RWPE2 (cell line): Measurements from ENCODE around the gene RDH16.

Source experiments
- ATAC-seq: fragments of 200-7000 bp; cut with Tn5 transposase; 3 replicates; pipeline ENCODE4 v1.9.1; 2021; ENCODE audit warnings: low read depth
- DNase-seq: peaks from one replicate; pipeline ENCODE4 v3.0.0-alpha.2; 2020; ENCODE audit warnings: low spot score
- H3K27ac ChIP-seq: fragments of 450-650 bp; 2 replicates; pipeline ENCODE4 v1.5.1; 2017; ENCODE audit warnings: mild to moderate bottlenecking; ENCODE audit not compliant: poor library complexity, severe bottlenecking
- H3K27me3 ChIP-seq: fragments of 250-450 bp; sonication (Bioruptor Pico); 2 replicates; pipeline ENCODE4 v1.5.1; 2021; ENCODE audit warnings: mild to moderate bottlenecking, moderate library complexity; ENCODE audit not compliant: insufficient read depth, poor library complexity, severe bottlenecking
- H3K36me3 ChIP-seq: fragments of 250-450 bp; sonication (Bioruptor Pico); 2 replicates; pipeline ENCODE4 v1.5.1; 2020; ENCODE audit warnings: low read depth, mild to moderate bottlenecking, moderate library complexity
- H3K4me1 ChIP-seq: fragments of 250-450 bp; sonication (Bioruptor Pico); 2 replicates; pipeline ENCODE4 v1.5.1; 2021; ENCODE audit warnings: mild to moderate bottlenecking, moderate library complexity; ENCODE audit not compliant: insufficient read depth, poor library complexity, severe bottlenecking
- H3K4me3 ChIP-seq: fragments of 250-450 bp; sonication (Bioruptor Pico); 2 replicates; pipeline ENCODE4 v1.5.1; 2021; ENCODE audit warnings: mild to moderate bottlenecking, moderate library complexity; ENCODE audit not compliant: severe bottlenecking
- H3K9me3 ChIP-seq: fragments of 250-450 bp; sonication (Bioruptor Pico); 2 replicates; pipeline ENCODE4 v1.5.1; 2021; ENCODE audit warnings: mild to moderate bottlenecking, moderate library complexity; ENCODE audit not compliant: severe bottlenecking
- CTCF ChIP-seq: fragments of 450-650 bp; IDR thresholded peaks from one replicate; pipeline ENCODE4 v1.5.1; 2017; ENCODE audit warnings: mild to moderate bottlenecking, moderate library complexity; ENCODE audit not compliant: poor library complexity, severe bottlenecking

Gene RDH16

GRCh38 chr12:56935752-56936151, 21.7 kb downstream of the RDH16 start:
- no peaks in the 10 kb centered on the region for H3K9me3 ChIP-seq

GRCh38 chr12:56935157-56935556, 22.3 kb downstream of the RDH16 start:
- Histone ChIP-seq H3K27ac (no peak overlapping the region), H3K9me3 (no peaks in the 10 kb centered on the region), H3K27me3 (no peaks in the 10 kb centered on the region), H3K4me1 (peaks cover 14% of the 10 kb centered on the region), H3K4me3 (no peak overlapping the region), H3K36me3 (no peaks in the 10 kb centered on the region)
- no peak for DNase-seq
- no peak for TF ChIP-seq CTCF
- ATAC-seq, result no peak

More at GRCh38 chr12:56935752-56936151, 21.7 kb downstream of the RDH16 start:
- no peaks in the 10 kb centered on the region for H3K27me3 ChIP-seq
- H3K4me1 ChIP-seq, result peaks cover 14% of the 10 kb centered on the region
- no peak overlapping the region for H3K27ac ChIP-seq
- no peak for TF ChIP-seq CTCF
- DNase-seq (no peak), ATAC-seq (no peak; the same call in 2 of the 3 replicates)
- no peaks in the 10 kb centered on the region for H3K36me3 ChIP-seq
- H3K4me3 ChIP-seq, result no peak overlapping the region

GRCh38 chr12:56933826-56934625, 23.4 kb downstream of the RDH16 start, which contains the start of gene SDR9C7:
TSS of gene SDR9C7 (minus strand) at chr12:56934408. CDS start at chr12:56934261, 147 bp downstream.
- DNase-seq (no peak), ATAC-seq (no peak)
- H3K9me3 ChIP-seq, result no peaks in the 10 kb centered on the region
- no peak within 1 kb of the TSS for H3K27ac ChIP-seq
- no peaks in the 10 kb centered on the region for H3K27me3 ChIP-seq
- H3K36me3 ChIP-seq, result no peaks in the 10 kb centered on the region
- peaks cover 14% of the 10 kb centered on the region for H3K4me1 ChIP-seq
- no peak for TF ChIP-seq CTCF
- no peak within 1 kb of the TSS for H3K4me3 ChIP-seq

- Histone ChIP-seq H3K9me3 (no peaks in the 10 kb centered on the region), H3K4me3 (no peak overlapping the region), H3K27me3 (no peaks in the 10 kb centered on the region), H3K36me3 (no peaks in the 10 kb centered on the region), H3K4me1 (peaks cover 14% of the 10 kb centered on the region), H3K27ac (no peak overlapping the region)
- no peak for TF ChIP-seq CTCF
- DNase-seq (no peak), ATAC-seq (peak; percentile 51; the same call in 2 of the 3 replicates)
These were observed 24.5 kb downstream of the RDH16 start for GRCh38 chr12:56932867-56933266.

- no peak for TF ChIP-seq CTCF
- no peaks in the 10 kb centered on the region for H3K27me3 ChIP-seq
- H3K4me3 ChIP-seq, result no peak overlapping the region
- H3K9me3 ChIP-seq, result no peaks in the 10 kb centered on the region
- peaks cover 14% of the 10 kb centered on the region for H3K4me1 ChIP-seq
- no peak for ATAC-seq
- DNase-seq, result no peak
- no peaks in the 10 kb centered on the region for H3K36me3 ChIP-seq
- H3K27ac ChIP-seq, result no peak overlapping the region
These were observed 25.3 kb downstream of the RDH16 start for GRCh38 chr12:56932146-56932545.
